Activated T-cell treated with anti-CD3 and anti-CD28 coated beads, Interleukin-2, amount 50 U/mL, for 24 hours (primary cell): Measurements from ENCODE around the gene MTHFSD.

Experiments
- DNase-seq: peaks from one replicate; pipeline ENCODE4 v3.0.0-alpha.2; 2020
- H3K27ac Mint-ChIP-seq: 2 replicates; pipeline ENCODE4 v1.8.0; 2020; ENCODE audit warnings: mild to moderate bottlenecking, mixed read lengths
- H3K27me3 Mint-ChIP-seq: 2 replicates; pipeline ENCODE4 v1.8.0; 2020; ENCODE audit warnings: mixed read lengths
- H3K36me3 Mint-ChIP-seq: 2 replicates; pipeline ENCODE4 v1.8.0; 2020; ENCODE audit warnings: low read depth, mixed read lengths
- H3K4me1 Mint-ChIP-seq: 2 replicates; pipeline ENCODE4 v1.8.0; 2020; ENCODE audit warnings: low read depth, mixed read lengths
- H3K4me3 Mint-ChIP-seq: 2 replicates; pipeline ENCODE4 v1.8.0; 2020; ENCODE audit warnings: mild to moderate bottlenecking, moderate library complexity, mixed read lengths
- H3K9me3 Mint-ChIP-seq: 2 replicates; pipeline ENCODE4 v1.8.0; 2020; ENCODE audit warnings: mixed read lengths

The MTHFSD gene

GRCh38 chr16:86481607-86482006 lies 73.4 kb downstream of the MTHFSD start:
- no peak overlapping the region for H3K4me3 Mint-ChIP-seq
- no peak for DNase-seq
- H3K36me3 Mint-ChIP-seq = no peaks in the 10 kb centered on the region
- no peaks in the 10 kb centered on the region for H3K4me1 Mint-ChIP-seq
- peaks cover 50% of the 10 kb centered on the region for H3K27me3 Mint-ChIP-seq
- no peak overlapping the region for H3K27ac Mint-ChIP-seq
- H3K9me3 Mint-ChIP-seq = peaks cover 2% of the 10 kb centered on the region

- peaks cover 44% of the 10 kb centered on the region for H3K27me3 Mint-ChIP-seq
- no peak for DNase-seq
- no peak overlapping the region for H3K27ac Mint-ChIP-seq
- no peaks in the 10 kb centered on the region for H3K36me3 Mint-ChIP-seq
- H3K9me3 Mint-ChIP-seq = peaks cover 2% of the 10 kb centered on the region
- H3K4me1 Mint-ChIP-seq = no peaks in the 10 kb centered on the region
- H3K4me3 Mint-ChIP-seq = no peak overlapping the region
These were observed 74.6 kb downstream of the MTHFSD start for GRCh38 chr16:86480444-86480843.
